ENCODE measurements around the gene TBC1D9B.

DNA sequence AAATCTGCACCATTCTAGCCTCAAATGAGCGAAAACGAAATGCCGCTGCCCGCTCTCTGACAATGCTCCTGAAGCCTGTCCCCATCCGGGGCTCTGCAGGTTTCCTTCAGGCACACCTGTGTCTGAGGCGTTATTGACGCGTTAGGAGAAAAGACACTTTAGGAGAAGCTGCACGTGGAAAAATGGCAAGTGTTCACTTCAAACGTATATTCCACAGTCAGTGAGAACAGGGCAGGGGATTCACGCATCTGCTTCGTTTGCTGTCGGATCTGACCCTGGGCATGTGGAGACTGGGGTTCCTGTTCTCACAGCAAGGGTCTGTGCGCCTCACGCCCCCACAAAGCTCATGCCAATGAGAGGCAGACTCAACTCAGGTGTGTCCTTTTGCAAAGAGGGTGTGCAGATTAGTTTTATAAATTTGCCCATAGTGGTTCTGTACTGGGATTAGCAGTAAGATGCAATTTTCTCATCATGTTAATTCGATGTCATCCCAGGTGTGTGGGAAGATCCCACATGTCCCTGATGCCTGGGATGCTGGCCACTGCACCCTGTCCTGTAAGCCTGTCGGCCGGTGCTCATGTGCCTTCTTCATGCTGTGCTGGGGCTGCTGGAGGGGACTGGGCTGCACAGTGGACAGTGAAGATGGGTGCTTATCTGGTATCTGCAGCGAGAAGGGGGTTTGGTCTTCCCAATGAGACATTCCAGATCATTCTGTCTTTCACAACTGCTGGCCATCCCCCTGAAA is 11.2 kb upstream of the TBC1D9B start:
- TF ChIP-seq EZH2 (IDR thresholded peaks at IDR 0.05; ENCODE audit: insufficient read depth, poor library complexity, severe bottlenecking) (no peak), EZH2phosphoT487 (IDR thresholded peaks at IDR 0.05; ENCODE audit: insufficient read depth, low read depth) (no peak)
